Sciatic nerve (tissue), 2 donors: ENCODE data around the gene IFT25. TPM values are rescaled to one million over a fixed set of nuclear protein-coding genes. Genes with fewer than 3 reads are reported as not detected.
"Not testable (repeated sequence)": the region's sequence is repeated elsewhere in the genome, so short reads cannot be mapped to it uniquely, and the experiment has no call there.

ENCODE experiments used
- ATAC-seq: fragments of 200-7000 bp; cut with Tn5 transposase; one replicate; pipeline ENCODE4 v1.9.1; 2020; ENCODE audit warnings: mild to moderate bottlenecking, moderate library complexity
- DNase-seq: peaks from one replicate; pipeline ENCODE4 v3.0.0-alpha.2; 2020; ENCODE audit warnings: low spot score
- intact Hi-C: fragments of 100-400 bp; cut with DNase I; formaldehyde crosslinking; loops from one replicate; pipeline ENCODE4 v1.14.2; 2022
- total RNA-seq: library from RNA; stranded (reverse); fragmentation: NEBNext Ultra II Directional; extraction: Animal tissue kit (Norgen Biotek cat#: 25700); gene quantifications from one replicate; pipeline ENCODE4 v1.2.1, GENCODE V29; 2021
- donor health status: DM: no; HTN: no; CAD: no.
- donor health status: DM: no; HTN: no; CAD: no.

The IFT25 gene
- 33.5 TPM for total RNA-seq

DNA sequence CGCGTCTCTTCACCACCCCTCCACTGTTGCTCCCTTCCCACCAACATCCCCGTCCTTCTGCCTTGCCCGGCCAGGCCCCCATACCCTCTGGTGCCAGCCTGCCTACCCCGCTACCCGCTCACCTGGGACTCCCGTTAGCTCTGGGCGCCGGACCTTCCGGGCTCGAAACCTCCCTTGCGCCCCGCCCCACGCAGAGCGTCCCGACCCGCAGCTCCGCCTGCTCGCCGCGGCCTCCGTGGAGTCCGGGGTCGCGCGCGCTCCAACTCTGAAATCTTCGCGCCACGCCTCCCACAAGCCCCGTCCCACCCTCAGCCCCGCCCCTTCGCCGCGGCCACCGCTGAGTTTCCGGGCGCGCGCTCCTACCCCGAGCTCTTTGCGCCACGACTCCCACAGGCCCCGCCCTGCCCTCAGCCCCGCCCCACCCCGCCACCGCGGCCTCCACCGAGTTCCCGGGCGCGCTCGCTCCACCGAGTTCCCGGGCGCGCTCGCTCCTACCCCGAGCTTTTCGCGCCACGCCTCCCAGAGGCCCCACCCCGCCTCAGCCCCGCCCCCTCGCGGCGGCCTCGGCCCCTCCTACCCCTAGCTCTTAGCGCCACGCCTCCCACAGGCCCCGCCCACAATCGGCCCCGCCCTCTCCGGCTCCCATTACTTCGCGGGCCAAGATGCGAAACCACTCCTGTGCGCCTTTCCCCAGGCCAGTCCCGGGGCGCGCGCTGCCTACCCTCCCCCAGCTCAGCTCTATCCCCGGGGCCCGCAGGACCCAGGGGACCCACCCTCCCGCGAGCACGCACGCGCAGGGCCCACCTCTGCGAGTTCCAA, at the start of gene IFT25:
TSS of gene IFT25 (minus strand) at position 267 of the 819 bp plus-strand sequence. CDS start 5,617 bp downstream, outside the sequence.
- intact Hi-C loops: no loop called here
- DNase-seq: peak; percentile 100
- peak; percentile 95 for ATAC-seq

DNA sequence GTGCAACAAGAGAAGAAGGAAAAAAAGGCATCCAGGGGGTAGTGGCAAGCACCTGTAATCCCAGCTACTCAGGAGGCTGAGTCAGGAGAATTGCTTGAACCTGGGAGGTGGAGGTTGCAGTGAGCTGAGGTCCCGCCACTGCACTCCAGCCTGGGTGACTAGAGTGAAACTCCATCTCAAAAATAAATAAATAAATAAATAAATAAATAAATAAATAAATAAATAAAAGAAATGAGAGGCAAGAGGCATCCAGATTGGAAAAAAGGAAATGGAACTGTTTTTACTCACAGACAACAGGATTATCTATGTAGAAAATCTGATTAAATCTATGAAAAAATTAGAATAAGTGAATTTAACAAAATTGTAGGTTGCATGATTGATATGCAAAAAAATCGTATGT, 49.0 kb upstream of the IFT25 start:
- ATAC-seq, DNase-seq, intact Hi-C loops: not testable (repeated sequence)

DNA sequence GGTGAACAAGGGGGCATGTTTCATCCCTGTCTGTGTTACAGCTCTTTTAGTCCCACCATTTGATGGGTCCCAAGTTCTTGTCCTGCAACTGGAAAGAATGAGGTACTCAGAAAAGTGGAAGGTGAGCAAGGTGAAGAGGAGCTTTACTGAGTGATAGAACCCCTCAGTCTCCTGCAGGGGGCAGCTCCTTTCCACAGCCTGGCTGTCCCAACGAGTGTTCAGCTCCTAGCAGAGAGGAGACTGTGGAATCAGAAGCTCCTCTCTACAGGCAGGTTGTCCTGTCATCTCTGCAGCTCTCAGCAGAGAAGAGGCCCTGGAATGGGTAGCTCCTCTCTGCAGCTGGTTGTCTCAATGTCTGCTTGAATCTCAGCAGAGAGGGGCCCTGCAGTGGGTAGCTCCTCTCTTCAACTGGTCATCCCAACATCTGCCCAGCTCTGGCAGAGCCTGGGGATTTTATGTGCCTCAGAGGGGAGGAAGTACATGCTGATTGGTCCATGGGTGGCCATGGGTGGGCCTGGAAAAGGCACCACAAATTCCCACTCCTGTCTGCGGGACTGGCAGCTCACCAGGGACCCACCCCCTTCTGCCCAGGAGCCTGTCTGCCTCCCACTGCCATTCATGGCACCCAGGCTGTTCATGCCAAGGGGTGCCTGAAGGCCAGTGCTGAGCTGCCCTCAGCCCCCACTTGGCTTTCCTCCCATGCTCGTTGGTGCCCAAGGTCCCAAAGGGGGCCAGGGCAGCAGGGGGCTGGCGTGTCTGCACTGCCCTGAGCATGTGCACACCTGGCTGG, 46.8 kb upstream of the IFT25 start:
- intact Hi-C loops: no loop called here
- DNase-seq (no peak), ATAC-seq (no peak)

DNA sequence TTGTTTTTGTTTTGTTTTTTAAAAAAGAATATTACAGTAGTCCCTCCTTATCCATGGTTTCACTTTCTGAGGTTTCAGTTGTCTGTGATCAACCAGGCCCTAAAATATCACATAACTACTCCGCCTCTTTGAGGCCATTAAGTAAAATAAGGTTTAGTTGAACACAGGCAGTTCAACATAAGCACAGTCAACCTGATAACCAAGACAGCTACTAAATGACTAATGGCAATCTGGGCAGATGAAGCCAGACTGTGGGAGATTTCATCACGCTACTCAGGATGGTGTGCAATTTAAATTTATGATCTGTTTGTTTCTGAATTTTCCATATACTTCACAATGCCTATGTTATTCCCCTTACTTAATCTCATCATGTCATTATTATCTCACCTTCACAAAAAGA, 42.4 kb upstream of the IFT25 start:
- DNase-seq: no peak
- no peak for ATAC-seq
- intact Hi-C loops: no loop called here

DNA sequence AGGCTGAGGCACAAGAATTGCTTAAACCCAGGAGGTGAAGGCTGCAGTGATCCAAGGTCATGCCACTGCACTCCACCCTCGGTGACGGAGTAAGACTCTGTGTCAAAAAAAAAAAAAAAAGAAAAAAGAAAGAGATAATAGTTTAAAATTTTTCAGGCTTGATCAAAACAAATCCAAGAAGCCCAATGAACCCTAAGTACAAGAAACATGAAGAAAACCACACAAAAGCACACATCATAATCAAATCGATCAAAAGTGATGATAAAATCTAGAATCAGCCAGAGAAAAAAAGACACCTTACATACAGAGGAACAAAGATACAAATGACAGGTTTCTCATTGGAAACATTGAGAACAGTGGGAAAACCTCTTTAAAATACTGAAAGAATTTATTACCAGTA, 41.0 kb upstream of the IFT25 start:
- intact Hi-C loops: no loop called here
- ATAC-seq (no peak), DNase-seq (no peak)

DNA sequence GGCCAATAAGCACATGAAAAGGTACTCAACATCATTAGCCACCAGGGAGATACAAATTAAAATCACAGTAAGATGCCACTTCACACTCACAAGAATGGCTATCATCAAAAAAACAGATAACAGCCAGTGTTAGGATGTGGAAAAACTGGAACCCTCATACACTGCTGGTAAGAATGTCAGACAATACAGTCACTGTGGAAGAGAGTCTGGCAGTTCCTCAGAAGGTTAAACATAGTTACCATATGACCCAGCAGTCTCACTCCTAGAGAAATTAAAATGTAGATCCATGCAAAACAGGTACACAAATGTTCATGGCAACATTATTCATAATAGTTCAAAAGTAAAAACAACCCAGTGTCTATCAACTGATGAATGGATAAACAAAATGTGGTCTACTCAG, 39.2 kb upstream of the IFT25 start:
- DNase-seq (no peak), ATAC-seq (no peak)
- intact Hi-C loops: no loop called here

DNA sequence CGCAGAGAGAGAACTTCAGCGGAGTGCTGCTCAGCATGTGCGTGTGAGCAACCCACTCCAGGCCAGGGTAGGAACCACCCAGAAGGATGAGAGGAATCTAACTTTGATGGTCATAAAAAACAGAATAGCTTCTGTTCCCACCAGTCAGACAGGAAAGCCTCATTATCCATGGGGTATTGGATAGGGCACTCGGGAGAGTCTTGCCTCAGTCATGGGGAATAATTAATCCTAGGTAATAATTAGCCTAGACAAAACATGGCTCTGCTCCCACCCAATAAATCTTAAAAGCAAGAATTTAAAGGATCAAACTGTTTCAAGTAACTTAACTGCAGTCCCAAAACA, 37.2 kb upstream of the IFT25 start:
- no peak for DNase-seq
- no peak for ATAC-seq
- intact Hi-C loops: no loop called here

DNA sequence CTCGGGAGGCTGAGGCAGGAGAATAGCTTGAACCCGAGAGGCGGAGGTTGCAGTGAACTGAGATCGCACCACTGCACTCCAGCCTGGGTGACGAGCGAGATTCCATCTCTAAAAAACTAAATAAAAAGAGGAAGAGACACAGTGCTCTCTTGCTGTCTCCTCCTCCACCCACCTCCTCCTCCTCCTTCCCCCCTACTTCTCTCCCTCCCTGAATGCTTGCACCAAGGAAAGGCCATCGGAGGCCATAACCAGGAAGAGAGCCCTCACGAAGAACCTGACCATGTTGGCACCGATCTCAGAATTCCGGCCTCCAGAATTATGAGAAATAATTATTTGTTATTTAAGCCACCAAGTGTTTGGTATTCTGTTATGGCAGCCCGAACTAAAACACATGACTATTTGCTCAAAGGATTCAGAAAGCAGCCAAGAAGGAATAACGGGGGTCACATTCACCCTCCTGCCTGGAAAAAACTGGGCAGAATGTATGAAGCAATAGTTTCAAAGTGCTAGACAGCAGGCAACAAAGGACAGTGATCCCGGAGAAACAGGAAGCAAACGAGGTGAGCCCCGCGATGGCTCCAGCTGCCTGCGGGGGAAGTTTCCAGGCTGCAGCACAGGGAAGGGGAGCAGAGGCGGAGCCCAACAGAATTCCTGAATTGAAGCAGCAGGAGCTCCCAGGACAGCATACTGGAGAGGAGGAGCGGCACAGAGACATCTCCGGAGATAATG, 36.7 kb upstream of the IFT25 start:
- peak; percentile 78 for ATAC-seq
- no peak for DNase-seq
- intact Hi-C loops: no loop called here

DNA sequence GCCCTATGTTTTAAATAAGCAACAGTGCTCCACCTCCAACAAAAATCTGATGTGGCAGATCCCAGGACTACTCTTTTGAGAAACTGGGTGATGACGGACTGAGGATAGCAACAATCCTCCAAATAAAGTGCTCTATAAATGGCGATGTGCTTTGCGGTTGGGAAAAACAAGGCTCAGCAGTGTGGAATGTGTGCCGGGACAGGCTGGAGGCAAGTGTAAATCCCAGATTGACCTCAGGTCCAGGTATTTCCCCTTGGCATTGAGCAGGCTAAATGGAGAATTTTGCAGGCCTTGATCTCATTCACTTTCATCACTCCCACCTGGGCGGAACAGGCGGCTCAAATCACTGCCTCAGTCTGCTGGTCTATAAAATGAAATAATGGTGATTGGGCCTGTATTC, 35.7 kb upstream of the IFT25 start:
- no peak for DNase-seq
- ATAC-seq: no peak
- intact Hi-C loops: no loop called here

DNA sequence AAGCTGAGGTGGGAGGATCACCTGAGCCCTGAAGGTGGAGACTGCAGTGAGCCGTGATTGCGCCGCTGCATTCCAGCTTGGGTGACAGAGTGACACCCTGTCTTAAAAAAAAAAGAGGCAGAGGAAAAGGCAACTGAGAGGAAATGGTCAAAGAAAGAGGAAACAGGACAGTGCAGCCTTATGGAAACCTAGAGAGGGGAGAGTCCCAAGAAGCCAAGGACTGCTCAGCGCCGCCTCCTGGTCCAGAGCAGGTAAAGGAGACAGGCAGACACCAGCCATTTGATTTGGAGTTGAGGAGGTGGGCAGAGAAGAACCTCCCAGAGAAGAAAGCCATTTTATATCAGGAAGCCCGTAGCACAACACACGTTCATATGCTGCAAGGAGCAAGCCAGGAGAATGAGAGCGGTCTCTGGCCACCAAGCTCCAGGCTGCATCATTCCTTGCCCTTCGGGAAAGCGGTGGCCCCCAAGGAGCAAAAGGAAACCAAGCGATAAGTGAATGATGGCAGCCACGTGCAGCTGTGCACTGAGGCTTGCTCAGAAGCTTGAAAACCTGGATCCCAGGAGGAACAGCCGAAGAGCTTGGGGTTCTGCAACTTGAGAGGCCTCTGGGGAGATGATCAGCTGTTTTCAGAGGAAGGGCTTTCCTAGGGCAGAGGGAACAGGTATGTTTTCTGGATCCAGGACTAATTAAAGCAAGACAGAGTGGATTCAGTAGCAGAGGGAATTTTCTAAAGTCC, 34.4 kb upstream of the IFT25 start:
- DNase-seq (no peak), ATAC-seq (no peak)
- intact Hi-C loops: no loop called here

DNA sequence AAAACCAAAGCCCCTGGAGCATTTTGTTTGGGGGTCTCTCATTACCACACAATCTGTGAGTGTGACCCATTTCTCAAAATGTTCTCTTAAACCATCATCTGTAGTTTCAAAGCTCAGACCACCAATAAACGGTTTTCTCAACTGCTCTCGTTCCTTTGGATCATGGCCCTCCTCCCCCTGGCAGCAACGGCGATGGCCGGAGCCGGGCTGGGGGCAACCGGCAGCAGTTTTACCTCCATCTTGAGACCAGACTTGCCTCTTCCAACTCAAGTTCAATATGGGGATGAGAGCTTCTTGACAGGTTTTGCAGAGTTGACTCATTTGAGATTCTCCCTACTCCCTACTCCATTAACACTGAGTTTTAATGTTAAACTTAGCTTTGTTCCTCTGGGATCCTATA, 30.4 kb upstream of the IFT25 start:
- no peak for ATAC-seq
- intact Hi-C loops: no loop called here
- DNase-seq: no peak

DNA sequence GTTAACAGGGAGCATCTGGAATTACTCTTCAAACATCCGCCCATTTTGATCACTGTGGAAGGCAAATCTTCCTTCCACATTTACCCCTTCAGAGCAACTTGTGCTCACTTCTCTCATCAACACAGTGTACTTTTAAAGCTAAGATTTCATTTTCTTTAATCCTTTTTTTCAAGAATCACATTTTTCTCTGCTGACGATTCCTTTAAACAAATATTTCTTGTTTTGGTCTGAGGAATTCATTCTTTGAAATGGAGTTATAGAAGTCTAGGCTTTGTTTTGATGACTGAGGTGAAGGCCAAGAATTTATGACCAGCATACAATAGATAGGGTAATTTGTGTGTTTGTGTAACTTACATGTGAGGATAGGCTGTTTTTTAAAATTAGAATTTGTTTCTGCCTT, 26.2 kb upstream of the IFT25 start:
- intact Hi-C loops: no loop called here
- no peak for ATAC-seq
- no peak for DNase-seq

DNA sequence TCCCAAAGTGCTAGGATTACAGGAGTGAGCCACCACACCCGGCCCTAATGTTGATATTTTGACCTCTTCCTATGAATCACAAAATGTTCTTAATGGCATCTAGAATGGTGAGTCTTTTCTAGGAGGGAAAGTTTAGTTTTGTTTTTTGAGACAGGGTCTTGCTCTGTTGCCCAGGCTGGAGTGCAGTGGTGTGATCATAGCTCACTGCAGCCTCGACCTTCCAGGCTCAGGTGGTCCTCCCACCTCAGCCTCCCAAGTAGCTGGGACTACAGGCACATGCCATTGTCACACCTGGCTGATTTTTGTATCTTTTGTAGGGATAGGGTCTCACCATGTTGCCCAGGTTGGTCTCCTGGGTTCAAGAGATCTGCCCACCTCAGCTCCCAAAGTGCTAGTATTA, 23.8 kb upstream of the IFT25 start:
- DNase-seq: not testable (repeated sequence)

DNA sequence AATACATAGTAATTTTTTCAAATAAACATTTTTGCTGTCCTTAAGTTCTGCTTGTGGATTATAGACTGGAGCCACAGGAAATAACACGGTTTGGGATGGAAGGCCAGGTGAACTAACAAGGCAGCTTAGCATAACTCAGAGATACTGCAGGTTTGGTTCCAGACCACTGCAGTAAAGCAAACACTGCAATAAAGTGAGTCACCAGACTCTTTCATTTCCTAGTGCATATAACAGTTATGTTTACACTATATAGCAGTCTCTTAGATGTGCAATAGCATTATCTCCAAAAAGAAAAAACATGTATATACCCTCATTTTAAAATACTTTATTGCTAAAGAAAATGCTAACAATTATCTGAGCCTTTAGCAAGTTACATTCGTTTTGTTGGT, 22.6 kb upstream of the IFT25 start:
- DNase-seq: no peak
- intact Hi-C loops: no loop called here
- no peak for ATAC-seq

More for the DNA sequence above, 23.8 kb upstream of the IFT25 start:
- intact Hi-C loops, ATAC-seq: not testable (repeated sequence)

DNA sequence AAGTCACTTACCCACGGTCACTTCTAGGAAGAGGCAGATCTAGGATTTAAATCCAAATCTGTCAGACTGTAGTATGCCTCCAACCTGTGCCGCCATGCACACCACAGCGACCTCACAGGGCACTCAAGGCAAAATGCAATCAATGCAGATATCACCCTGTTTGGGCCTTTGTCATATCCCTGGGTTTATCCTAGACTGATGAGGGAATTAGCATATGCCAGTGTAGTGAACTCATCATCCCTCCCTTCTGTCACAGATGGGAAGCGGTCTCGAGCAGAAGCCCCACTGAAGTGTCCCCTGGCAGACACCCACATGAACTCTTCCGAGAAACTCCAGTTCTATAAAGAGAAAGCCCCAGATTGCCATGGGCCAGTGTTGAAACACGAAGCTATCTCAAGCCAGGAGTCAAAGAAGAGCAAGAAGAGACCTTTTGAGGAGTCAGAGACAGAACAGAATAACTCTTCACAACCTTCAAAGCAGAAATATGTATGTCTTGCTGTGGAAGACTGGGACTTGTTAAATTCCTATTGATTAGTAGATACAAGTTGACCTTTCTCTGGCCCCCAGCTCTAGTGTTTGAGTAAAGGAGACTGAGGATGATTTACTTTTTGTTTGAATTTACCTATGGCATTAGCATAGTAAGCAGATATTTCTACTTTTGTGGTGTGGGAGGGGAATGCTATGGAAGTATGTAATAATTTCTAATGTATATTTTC, 22.1 kb upstream of the IFT25 start:
- intact Hi-C loops: no loop called here
- ATAC-seq (no peak), DNase-seq (no peak)

DNA sequence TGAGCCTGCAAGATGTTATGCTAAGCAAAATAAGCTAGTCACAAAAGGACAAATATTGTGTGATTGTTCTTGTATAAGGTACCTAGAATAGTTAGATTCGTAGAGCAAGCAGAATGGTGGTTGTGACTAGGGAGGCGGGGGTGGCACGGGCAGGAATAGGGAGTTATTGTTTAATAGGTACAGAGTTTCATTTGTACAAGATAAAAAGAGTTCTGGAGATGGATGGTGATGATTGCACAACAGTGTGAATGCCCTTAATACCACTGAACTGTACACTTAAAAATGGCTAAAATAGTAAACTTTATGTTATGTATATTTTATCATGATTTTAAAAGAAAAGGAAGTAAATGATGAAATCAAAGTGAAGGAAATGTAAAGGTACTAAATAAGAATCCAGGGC, 21.3 kb upstream of the IFT25 start:
- DNase-seq (no peak), ATAC-seq (no peak)
- intact Hi-C loops: no loop called here

DNA sequence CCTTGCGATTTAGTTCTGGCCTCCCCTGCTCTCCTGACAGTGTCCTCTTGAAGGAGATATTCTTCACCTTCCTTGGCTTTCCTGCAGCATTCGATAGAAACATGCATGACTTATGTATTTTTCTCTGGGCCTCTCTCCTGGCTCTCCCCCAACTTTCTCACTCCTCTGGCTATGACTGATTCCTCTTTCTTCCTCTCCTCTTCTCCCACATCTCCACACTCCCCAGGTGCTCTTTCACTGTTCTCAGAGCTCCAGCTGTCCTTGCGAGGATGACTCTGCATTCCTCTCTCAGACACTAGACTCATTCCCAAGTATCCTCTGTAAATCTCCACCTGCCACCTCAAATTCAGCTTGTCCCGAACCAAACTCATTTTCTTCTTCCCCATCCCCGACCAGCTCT, 18.6 kb upstream of the IFT25 start:
- DNase-seq (no peak), ATAC-seq (no peak)
- intact Hi-C loops: loop anchor here (5.0 kb wide), 1 partner anchor 63 kb away; no protein-coding TSS in a partner anchor

DNA sequence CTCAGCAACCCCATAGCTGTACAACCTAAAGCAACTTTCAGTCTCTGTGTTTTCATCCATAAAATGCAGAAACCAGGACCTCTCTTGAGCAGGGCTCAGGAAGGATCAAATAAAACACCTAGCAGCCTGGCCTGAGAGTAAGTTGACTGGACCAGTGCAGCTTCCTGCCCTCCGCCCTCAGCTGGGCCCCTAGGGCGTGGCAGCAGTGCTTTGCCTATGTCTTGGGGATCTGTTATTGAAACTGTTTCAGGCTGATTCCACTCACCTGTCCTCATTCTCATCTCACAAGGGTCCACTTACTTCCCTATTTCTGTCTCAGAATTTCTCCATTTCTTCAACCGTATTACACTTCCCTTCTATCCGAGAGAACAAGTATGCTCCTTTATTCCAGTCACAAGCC, 18.0 kb upstream of the IFT25 start:
- ATAC-seq (no peak), DNase-seq (no peak)
- intact Hi-C loops: loop anchor here (5.0 kb wide), 1 partner anchor 64 kb away; no protein-coding TSS in a partner anchor
